DOHH2 (cell line): Measurements from ENCODE around the gene WNT10A.

ENCODE experiments used
- EZH2phosphoT487 ChIP-seq: fragments of 200-600 bp; sonication (generic); IDR thresholded peaks from 2 replicates; pipeline ENCODE4 v1.6.1; 2017; ENCODE audit warnings: borderline replicate concordance, mild to moderate bottlenecking, antibody characterized with exemption, low read length, moderate library complexity, mixed read lengths
- TF ChIP-seq, protein P1 (sequence below): fragments of 200-600 bp; sonication (generic); IDR thresholded peaks from one replicate; pipeline ENCODE4 v1.5.1; 2014; ENCODE audit warnings: antibody characterized with exemption, mild to moderate bottlenecking, low read depth, low read length; ENCODE audit not compliant: poor library complexity, severe bottlenecking

DNA sequence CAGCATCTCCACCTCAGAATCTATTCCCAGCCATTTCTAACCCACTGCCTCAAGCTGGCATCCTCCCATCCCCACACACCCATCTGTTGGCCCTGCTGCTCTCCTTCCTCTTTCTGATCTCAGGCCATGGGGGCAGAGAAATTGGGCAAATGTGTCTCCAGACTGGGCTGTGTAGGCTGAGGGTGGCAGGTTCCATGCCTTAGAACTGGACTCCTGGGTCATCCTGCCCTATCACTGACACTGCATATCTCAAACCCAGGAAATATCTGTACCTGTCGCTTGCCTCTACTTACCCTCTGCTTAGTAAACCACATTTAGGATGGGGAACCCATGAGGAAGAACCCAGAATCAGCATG is 1.8 kb downstream of the WNT10A start:
- TF ChIP-seq, protein P1, sequence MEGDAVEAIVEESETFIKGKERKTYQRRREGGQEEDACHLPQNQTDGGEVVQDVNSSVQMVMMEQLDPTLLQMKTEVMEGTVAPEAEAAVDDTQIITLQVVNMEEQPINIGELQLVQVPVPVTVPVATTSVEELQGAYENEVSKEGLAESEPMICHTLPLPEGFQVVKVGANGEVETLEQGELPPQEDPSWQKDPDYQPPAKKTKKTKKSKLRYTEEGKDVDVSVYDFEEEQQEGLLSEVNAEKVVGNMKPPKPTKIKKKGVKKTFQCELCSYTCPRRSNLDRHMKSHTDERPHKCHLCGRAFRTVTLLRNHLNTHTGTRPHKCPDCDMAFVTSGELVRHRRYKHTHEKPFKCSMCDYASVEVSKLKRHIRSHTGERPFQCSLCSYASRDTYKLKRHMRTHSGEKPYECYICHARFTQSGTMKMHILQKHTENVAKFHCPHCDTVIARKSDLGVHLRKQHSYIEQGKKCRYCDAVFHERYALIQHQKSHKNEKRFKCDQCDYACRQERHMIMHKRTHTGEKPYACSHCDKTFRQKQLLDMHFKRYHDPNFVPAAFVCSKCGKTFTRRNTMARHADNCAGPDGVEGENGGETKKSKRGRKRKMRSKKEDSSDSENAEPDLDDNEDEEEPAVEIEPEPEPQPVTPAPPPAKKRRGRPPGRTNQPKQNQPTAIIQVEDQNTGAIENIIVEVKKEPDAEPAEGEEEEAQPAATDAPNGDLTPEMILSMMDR: no peak
- TF ChIP-seq EZH2phosphoT487: no peak
